Caco-2 (cell line): ENCODE measurements around the gene OR1M1. TPM values are rescaled to one million over a fixed set of nuclear protein-coding genes. Genes with fewer than 3 reads are reported as not detected.

Experiments used
- BruUV-seq: library from RNA; stranded (reverse); fragments of 400-500 nt; replicated peaks from 2 replicates; lab custom pipeline; 2021; lab: Mats Ljungman, UMichigan
- CTCF ChIA-PET: fragments of 300-600 bp; sonication (Branson Sonifier 250); formaldehyde crosslinking; loops from one replicate; lab custom pipeline; 2022; ENCODE audit warnings: antibody characterized with exemption; lab: Charles Lee
- POLR2A ChIA-PET: fragments of 300-600 bp; sonication (Branson Sonifier 250); formaldehyde crosslinking; loops from one replicate; lab custom pipeline; 2022; ENCODE audit warnings: antibody characterized with exemption; lab: Charles Lee
- DNase-seq, 2 experiments: peaks; one replicate each; pipeline versions ENCODE4 v3.0.0 to v3.0.0-alpha.2; 2020 to 2022
- H3K27me3 ChIP-seq: replicated peaks from 2 replicates; pipeline ENCODE4 v1.6.0; 2011; ENCODE audit warnings: low read length; ENCODE audit not compliant: control insufficient read depth, insufficient read depth
- H3K36me3 ChIP-seq: 2 replicates; pipeline ENCODE4 v1.5.1; 2011; ENCODE audit warnings: low read length; ENCODE audit not compliant: control insufficient read depth, insufficient read depth
- H3K4me1 ChIP-seq: fragments of 250-450 bp; sonication (Bioruptor Pico); 2 replicates; pipeline ENCODE4 v1.5.1; 2020; ENCODE audit warnings: mild to moderate bottlenecking
- H3K4me3 ChIP-seq: 2 replicates; pipeline ENCODE4 v1.5.1; 2011; ENCODE audit warnings: low read depth, mild to moderate bottlenecking, control low read depth, low read length
- H3K9me3 ChIP-seq: fragments of 250-450 bp; sonication (Bioruptor Pico); 2 replicates; pipeline ENCODE4 v1.5.1; 2020; ENCODE audit warnings: mild to moderate bottlenecking, moderate library complexity
- H3K27ac Mint-ChIP-seq: one replicate; pipeline ENCODE4 v1.8.0; 2022; ENCODE audit warnings: mixed read lengths; ENCODE audit not compliant: unreplicated experiment
- H3K27me3 Mint-ChIP-seq: one replicate; pipeline ENCODE4 v1.8.0; 2022; ENCODE audit warnings: mixed read lengths; ENCODE audit not compliant: insufficient read depth, unreplicated experiment
- H3K36me3 Mint-ChIP-seq: one replicate; pipeline ENCODE4 v1.8.0; 2022; ENCODE audit warnings: mild to moderate bottlenecking, mixed read lengths; ENCODE audit not compliant: insufficient read depth, unreplicated experiment
- H3K4me1 Mint-ChIP-seq: one replicate; pipeline ENCODE4 v1.8.0; 2022; ENCODE audit warnings: low read depth, mixed read lengths; ENCODE audit not compliant: unreplicated experiment
- H3K4me3 Mint-ChIP-seq: one replicate; pipeline ENCODE4 v1.8.0; 2022; ENCODE audit warnings: mild to moderate bottlenecking, moderate library complexity, mixed read lengths; ENCODE audit not compliant: unreplicated experiment
- H3K9me3 Mint-ChIP-seq: one replicate; pipeline ENCODE4 v1.8.0; 2022; ENCODE audit warnings: mixed read lengths; ENCODE audit not compliant: unreplicated experiment
- CTCF ChIP-seq, 2 experiments: fragments of 200-600 bp in 1 of 2; IDR thresholded peaks; 1 replicate in 1 of 2; 2 replicates in 1 of 2; pipeline versions ENCODE4 v1.5.1 to v1.8.0; 2011 to 2022; ENCODE audit warnings: antibody characterized with exemption in 1 of 2, control low read depth in 1 of 2, inconsistent platforms in 1 of 2, low read depth in 1 of 2, low read length in 1 of 2, mild to moderate bottlenecking in 1 of 2, moderate library complexity in 1 of 2; ENCODE audit not compliant: insufficient read depth in 1 of 2, severe bottlenecking in 1 of 2, unreplicated experiment in 1 of 2
- intact Hi-C: fragments of 100-400 bp; cut with micrococcal nuclease; formaldehyde crosslinking; loops from one replicate; pipeline ENCODE4 v1.10.0; 2022; ENCODE audit not compliant: unreplicated experiment
- total RNA-seq: library from RNA; stranded (reverse); gene quantifications from 2 replicates; pipeline ENCODE4 v1.2.3, GENCODE V29; 2022

Gene OR1M1
- total RNA-seq, 1 experiment from 2014 or later, result not detected

- no peaks in the 10 kb centered on the region for H3K36me3 Mint-ChIP-seq
- no peak overlapping the region for H3K4me3 Mint-ChIP-seq
- no peak for DNase-seq
- no peak for TF ChIP-seq CTCF (IDR thresholded peaks at IDR 0.05; ENCODE audit: insufficient read depth in 1 of 2, low read depth in 1 of 2, low read length in 1 of 2, severe bottlenecking in 1 of 2, unreplicated experiment in 1 of 2)
- ChIA-PET POLR2A (no interaction called here), CTCF (no interaction called here)
- Histone ChIP-seq H3K36me3 (no peaks in the 10 kb centered on the region), H3K9me3 (no peaks in the 10 kb centered on the region), H3K4me3 (no peak overlapping the region), H3K4me1 (no peaks in the 10 kb centered on the region), H3K27me3 (no peaks in the 10 kb centered on the region)
- peaks cover 3% of the 10 kb centered on the region for H3K27me3 Mint-ChIP-seq
- no peak overlapping the region for H3K27ac Mint-ChIP-seq
- intact Hi-C loops, result no loop called here
- no TSS peak for BruUV-seq
- H3K4me1 Mint-ChIP-seq, result no peaks in the 10 kb centered on the region
- H3K9me3 Mint-ChIP-seq, result no peaks in the 10 kb centered on the region
Observed at GRCh38 chr19:9128171-9128570, 41.3 kb downstream of the OR1M1 start.

- no peak for TF ChIP-seq CTCF (IDR thresholded peaks at IDR 0.05; ENCODE audit: insufficient read depth in 1 of 2, low read depth in 1 of 2, low read length in 1 of 2, severe bottlenecking in 1 of 2, unreplicated experiment in 1 of 2)
- Mint-ChIP-seq H3K4me1 (no peaks in the 10 kb centered on the region), H3K27me3 (peaks cover 3% of the 10 kb centered on the region), H3K27ac (no peak overlapping the region), H3K4me3 (no peak overlapping the region), H3K36me3 (no peaks in the 10 kb centered on the region), H3K9me3 (no peaks in the 10 kb centered on the region)
- H3K4me3 ChIP-seq, result no peak overlapping the region
- BruUV-seq, result no TSS peak
- POLR2A ChIA-PET, result no interaction called here
- CTCF ChIA-PET, result no interaction called here
- intact Hi-C loops, result no loop called here
- no peak for DNase-seq
- H3K27me3 ChIP-seq, result no peaks in the 10 kb centered on the region
- no peaks in the 10 kb centered on the region for H3K9me3 ChIP-seq
- no peaks in the 10 kb centered on the region for H3K36me3 ChIP-seq
- no peaks in the 10 kb centered on the region for H3K4me1 ChIP-seq
Observed at GRCh38 chr19:9130965-9131364, 44.1 kb downstream of the OR1M1 start.

DNA sequence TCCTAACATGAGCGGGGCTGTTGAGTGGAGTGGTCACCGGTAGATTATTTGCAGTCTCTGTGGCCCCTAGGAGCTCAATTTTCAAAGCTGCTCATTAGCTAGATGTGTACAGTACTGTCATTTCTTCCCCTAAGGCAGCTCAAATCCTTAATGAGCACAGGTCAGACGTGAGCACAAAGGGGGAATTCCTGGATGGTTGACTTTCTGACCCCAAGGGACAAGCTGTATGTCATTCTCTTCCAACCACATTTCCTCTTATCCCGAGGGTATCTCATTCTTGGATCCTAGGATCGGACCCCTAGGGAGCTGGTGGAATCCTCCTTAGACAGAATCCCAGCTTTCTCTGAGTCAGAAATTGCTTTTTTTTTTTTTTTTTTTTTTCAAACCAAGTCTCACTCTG, 45.6 kb downstream of the OR1M1 start:
- DNase-seq, result no peak
- Mint-ChIP-seq H3K4me3 (no peak overlapping the region), H3K9me3 (no peaks in the 10 kb centered on the region), H3K27me3 (peaks cover under 1% of the 10 kb centered on the region), H3K27ac (no peak overlapping the region), H3K36me3 (no peaks in the 10 kb centered on the region), H3K4me1 (no peaks in the 10 kb centered on the region)
- no TSS peak for BruUV-seq
- Histone ChIP-seq H3K9me3 (no peaks in the 10 kb centered on the region), H3K4me1 (no peaks in the 10 kb centered on the region), H3K27me3 (no peaks in the 10 kb centered on the region), H3K36me3 (no peaks in the 10 kb centered on the region), H3K4me3 (no peak overlapping the region)
- ChIA-PET POLR2A (no interaction called here), CTCF (no interaction called here)
- TF ChIP-seq CTCF (IDR thresholded peaks at IDR 0.05; ENCODE audit: insufficient read depth in 1 of 2, low read depth in 1 of 2, low read length in 1 of 2, severe bottlenecking in 1 of 2, unreplicated experiment in 1 of 2), result no peak
- intact Hi-C loops, result no loop called here
